Adipocyte (in vitro differentiated cells): ENCODE measurements around the gene NAA60.

ENCODE experiments used
- DNase-seq: peaks from one replicate; pipeline ENCODE4 v3.0.0-alpha.2; 2015; ENCODE audit warnings: low read depth
- H3K27me3 ChIP-seq: replicated peaks from 2 replicates; pipeline ENCODE4 v1.7.0; 2013; ENCODE audit warnings: mild to moderate bottlenecking, low read length, moderate library complexity; ENCODE audit not compliant: control insufficient read depth, insufficient read depth
- H3K36me3 ChIP-seq: 2 replicates; pipeline ENCODE4 v1.7.0; 2013; ENCODE audit warnings: low read length, mild to moderate bottlenecking, moderate library complexity; ENCODE audit not compliant: control insufficient read depth, insufficient read depth, severe bottlenecking
- H3K4me1 ChIP-seq: 2 replicates; pipeline ENCODE4 v1.7.0; 2013; ENCODE audit warnings: mild to moderate bottlenecking, low read length, moderate library complexity; ENCODE audit not compliant: control insufficient read depth, insufficient read depth
- H3K4me3 ChIP-seq: 2 replicates; pipeline ENCODE4 v1.7.0; 2013; ENCODE audit warnings: mild to moderate bottlenecking, low read length, moderate library complexity
- H3K9ac ChIP-seq: 2 replicates; pipeline ENCODE4 v1.7.0; 2013; ENCODE audit warnings: mild to moderate bottlenecking, low read length, moderate library complexity
- H3K9me3 ChIP-seq: 2 replicates; pipeline ENCODE4 v1.7.0; 2013; ENCODE audit warnings: mild to moderate bottlenecking, low read length, moderate library complexity; ENCODE audit not compliant: control insufficient read depth

Gene NAA60

GRCh38 chr16:3485821-3486505 is 42.5 kb downstream of the NAA60 start:
- Histone ChIP-seq H3K27me3 (no peaks in the 10 kb centered on the region), H3K4me1 (no peaks in the 10 kb centered on the region), H3K36me3 (peaks cover 57% of the 10 kb centered on the region), H3K9me3 (no peaks in the 10 kb centered on the region), H3K4me3 (no peak overlapping the region), H3K9ac (no peak overlapping the region)
- no peak for DNase-seq

- Histone ChIP-seq H3K9ac (no peak overlapping the region), H3K4me1 (no peaks in the 10 kb centered on the region), H3K9me3 (no peaks in the 10 kb centered on the region), H3K27me3 (no peaks in the 10 kb centered on the region), H3K36me3 (peaks cover 51% of the 10 kb centered on the region), H3K4me3 (no peak overlapping the region)
- no peak for DNase-seq
These were observed 43.2 kb downstream of the NAA60 start for GRCh38 chr16:3486506-3487215.

- no peak overlapping the region for H3K4me3 ChIP-seq
- no peaks in the 10 kb centered on the region for H3K9me3 ChIP-seq
- no peaks in the 10 kb centered on the region for H3K27me3 ChIP-seq
- no peak for DNase-seq
- peaks cover 41% of the 10 kb centered on the region for H3K36me3 ChIP-seq
- H3K4me1 ChIP-seq: no peaks in the 10 kb centered on the region
- no peak overlapping the region for H3K9ac ChIP-seq
These were observed 44.3 kb downstream of the NAA60 start for GRCh38 chr16:3487521-3488410.

GRCh38 chr16:3488801-3489200 is 45.3 kb downstream of the NAA60 start:
- Histone ChIP-seq H3K9ac (no peak overlapping the region), H3K27me3 (no peaks in the 10 kb centered on the region), H3K9me3 (no peaks in the 10 kb centered on the region), H3K4me3 (no peak overlapping the region), H3K36me3 (peaks cover 31% of the 10 kb centered on the region), H3K4me1 (peaks cover 8% of the 10 kb centered on the region)
- DNase-seq: no peak

- no peak overlapping the region for H3K9ac ChIP-seq
- no peaks in the 10 kb centered on the region for H3K27me3 ChIP-seq
- H3K4me1 ChIP-seq: peaks cover 11% of the 10 kb centered on the region
- no peaks in the 10 kb centered on the region for H3K9me3 ChIP-seq
- H3K4me3 ChIP-seq: no peak overlapping the region
- no peak for DNase-seq
- H3K36me3 ChIP-seq: peaks cover 8% of the 10 kb centered on the region
These were observed 47.6 kb downstream of the NAA60 start for GRCh38 chr16:3490911-3491629.

GRCh38 chr16:3492356-3492755 is 48.9 kb downstream of the NAA60 start:
- Histone ChIP-seq H3K4me1 (peaks cover 11% of the 10 kb centered on the region), H3K4me3 (no peak overlapping the region)
- DNase-seq: no peak

GRCh38 chr16:3494386-3494973 is 51.0 kb downstream of the NAA60 start:
- Histone ChIP-seq H3K9ac (no peak overlapping the region), H3K4me3 (no peak overlapping the region), H3K27me3 (no peaks in the 10 kb centered on the region), H3K4me1 (peaks cover 11% of the 10 kb centered on the region), H3K36me3 (no peaks in the 10 kb centered on the region), H3K9me3 (no peaks in the 10 kb centered on the region)
- DNase-seq: no peak

More at GRCh38 chr16:3492356-3492755, 48.9 kb downstream of the NAA60 start:
- H3K27me3 ChIP-seq: no peaks in the 10 kb centered on the region
- H3K9me3 ChIP-seq: no peaks in the 10 kb centered on the region
- H3K9ac ChIP-seq: no peak overlapping the region
- no peaks in the 10 kb centered on the region for H3K36me3 ChIP-seq

- Histone ChIP-seq H3K4me3 (no peak within 1 kb of the TSS), H3K27me3 (no peaks in the 10 kb centered on the region), H3K36me3 (no peaks in the 10 kb centered on the region), H3K4me1 (peaks cover 11% of the 10 kb centered on the region), H3K9ac (no peak within 1 kb of the TSS), H3K9me3 (no peaks in the 10 kb centered on the region)
- DNase-seq: no peak
These were observed 51.7 kb downstream of the NAA60 start, which contains the start of gene C16orf90 for GRCh38 chr16:3495176-3495575. Gene C16orf90 (minus strand): TSS chr16:3495489. CDS start chr16:3495421, 68 bp downstream.

- Histone ChIP-seq H3K27me3 (no peaks in the 10 kb centered on the region), H3K9me3 (no peaks in the 10 kb centered on the region), H3K4me3 (no peak overlapping the region), H3K4me1 (peaks cover 11% of the 10 kb centered on the region), H3K36me3 (no peaks in the 10 kb centered on the region), H3K9ac (no peak overlapping the region)
- no peak for DNase-seq
These were observed 52.9 kb downstream of the NAA60 start for GRCh38 chr16:3496386-3496785.

GRCh38 chr16:3497771-3498170 is 54.3 kb downstream of the NAA60 start:
- DNase-seq: no peak

More at GRCh38 chr16:3497771-3498170, 54.3 kb downstream of the NAA60 start:
- no peaks in the 10 kb centered on the region for H3K9me3 ChIP-seq
- no peaks in the 10 kb centered on the region for H3K36me3 ChIP-seq
- no peak overlapping the region for H3K4me3 ChIP-seq
- H3K27me3 ChIP-seq: no peaks in the 10 kb centered on the region
- peaks cover 23% of the 10 kb centered on the region for H3K4me1 ChIP-seq
- H3K9ac ChIP-seq: no peak overlapping the region
